ENCODE results near the gene USP17L13.
"Not testable (repeated sequence)": the region's sequence is repeated elsewhere in the genome, so short reads cannot be mapped to it uniquely, and the experiment has no call there.

Gene USP17L13, protein sequence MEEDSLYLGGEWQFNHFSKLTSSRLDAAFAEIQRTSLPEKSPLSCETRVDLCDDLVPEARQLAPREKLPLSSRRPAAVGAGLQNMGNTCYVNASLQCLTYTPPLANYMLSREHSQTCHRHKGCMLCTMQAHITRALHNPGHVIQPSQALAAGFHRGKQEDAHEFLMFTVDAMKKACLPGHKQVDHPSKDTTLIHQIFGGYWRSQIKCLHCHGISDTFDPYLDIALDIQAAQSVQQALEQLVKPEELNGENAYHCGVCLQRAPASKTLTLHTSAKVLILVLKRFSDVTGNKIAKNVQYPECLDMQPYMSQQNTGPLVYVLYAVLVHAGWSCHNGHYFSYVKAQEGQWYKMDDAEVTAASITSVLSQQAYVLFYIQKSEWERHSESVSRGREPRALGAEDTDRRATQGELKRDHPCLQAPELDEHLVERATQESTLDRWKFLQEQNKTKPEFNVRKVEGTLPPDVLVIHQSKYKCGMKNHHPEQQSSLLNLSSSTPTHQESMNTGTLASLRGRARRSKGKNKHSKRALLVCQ

DNA sequence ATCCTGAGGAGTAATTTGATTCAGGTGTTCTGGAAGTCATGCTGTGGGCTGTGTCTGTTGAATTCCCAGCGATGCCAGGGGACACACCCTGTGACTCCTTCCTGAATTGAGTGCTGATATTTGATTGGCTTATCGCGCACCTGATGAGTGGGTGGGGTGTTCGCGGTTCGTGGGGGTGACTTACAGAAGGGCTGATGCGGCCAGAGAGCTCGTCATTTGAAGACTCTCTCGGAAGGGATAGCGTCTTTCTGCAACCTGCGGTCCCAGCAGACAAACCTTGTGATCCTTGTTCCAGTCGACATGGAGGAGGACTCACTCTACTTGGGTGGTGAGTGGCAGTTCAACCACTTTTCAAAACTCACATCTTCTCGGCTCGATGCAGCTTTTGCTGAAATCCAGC, at the start of gene USP17L13:
Gene USP17L13, plus strand, starts transcription at position 301 of the 400 bp plus-strand sequence. Its CDS starts 0 bp downstream, at position 301.
- H3K27ac ChIP-seq (ENCODE audit: low read length); H3K36me3 ChIP-seq (ENCODE audit: insufficient read depth, low read depth, low read length); H3K4me1 ChIP-seq (ENCODE audit: insufficient read depth, low read length); H3K4me3 ChIP-seq (ENCODE audit: low read length); H3K9me3 ChIP-seq (ENCODE audit: insufficient read depth, low read depth, low read length); H3K27me3 ChIP-seq (ENCODE audit: insufficient read depth, low read length); H3K9ac ChIP-seq (ENCODE audit: low read depth, low read length): not testable (repeated sequence)

DNA sequence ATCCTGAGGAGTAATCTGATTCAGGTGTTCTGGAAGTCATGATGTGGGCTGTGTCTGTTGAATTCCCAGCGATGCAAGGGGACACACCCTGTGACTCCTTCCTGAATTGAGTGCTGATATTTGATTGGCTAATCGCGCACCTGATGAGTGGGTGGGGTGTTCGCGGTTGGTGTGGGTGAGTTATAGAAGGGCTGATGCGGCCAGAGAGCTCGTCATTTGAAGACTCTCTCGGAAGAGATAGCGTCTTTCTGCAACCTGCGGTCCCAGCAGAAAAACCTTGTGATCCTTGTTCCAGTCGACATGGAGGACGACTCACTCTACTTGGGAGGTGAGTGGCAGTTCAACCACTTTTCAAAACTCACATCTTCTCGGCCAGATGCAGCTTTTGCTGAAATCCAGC, 14.3 kb upstream of the USP17L13 start, which contains the start of gene USP17L10:
Gene USP17L10, plus strand, starts transcription at position 301 of the 400 bp plus-strand sequence. Its CDS starts 0 bp downstream, at position 301.
- H3K4me1 ChIP-seq (ENCODE audit: insufficient read depth, low read length); H3K4me3 ChIP-seq (ENCODE audit: low read length); H3K36me3 ChIP-seq (ENCODE audit: insufficient read depth, low read depth, low read length); H3K27ac ChIP-seq (ENCODE audit: low read length); H3K9ac ChIP-seq (ENCODE audit: low read depth, low read length); H3K9me3 ChIP-seq (ENCODE audit: insufficient read depth, low read depth, low read length); H3K27me3 ChIP-seq (ENCODE audit: insufficient read depth, low read length): not testable (repeated sequence)

DNA sequence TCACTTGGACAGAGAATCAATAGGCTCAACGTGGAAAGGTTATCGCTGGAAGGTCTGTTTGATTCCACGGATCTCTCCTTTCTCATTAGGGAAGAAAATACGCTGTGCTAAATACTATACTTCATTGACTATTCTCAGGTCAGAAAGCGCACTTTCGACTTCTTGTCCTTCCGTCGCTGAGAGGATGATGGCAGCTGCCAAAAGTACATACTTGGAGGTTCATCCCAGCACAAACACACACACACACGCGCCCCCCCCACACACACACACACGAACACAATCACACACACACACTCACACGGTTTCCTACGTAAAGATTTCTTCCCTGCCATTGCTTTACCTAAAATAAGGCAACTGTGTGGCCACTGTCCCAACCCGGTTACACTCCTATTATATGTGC, 10.0 kb upstream of the USP17L13 start:
- H3K4me3 ChIP-seq (ENCODE audit: low read length); H3K9ac ChIP-seq (ENCODE audit: low read depth, low read length); H3K4me1 ChIP-seq (ENCODE audit: insufficient read depth, low read length); H3K27me3 ChIP-seq (ENCODE audit: insufficient read depth, low read length); H3K36me3 ChIP-seq (ENCODE audit: insufficient read depth, low read depth, low read length); H3K9me3 ChIP-seq (ENCODE audit: insufficient read depth, low read depth, low read length); H3K27ac ChIP-seq (ENCODE audit: low read length): not testable (repeated sequence)

DNA sequence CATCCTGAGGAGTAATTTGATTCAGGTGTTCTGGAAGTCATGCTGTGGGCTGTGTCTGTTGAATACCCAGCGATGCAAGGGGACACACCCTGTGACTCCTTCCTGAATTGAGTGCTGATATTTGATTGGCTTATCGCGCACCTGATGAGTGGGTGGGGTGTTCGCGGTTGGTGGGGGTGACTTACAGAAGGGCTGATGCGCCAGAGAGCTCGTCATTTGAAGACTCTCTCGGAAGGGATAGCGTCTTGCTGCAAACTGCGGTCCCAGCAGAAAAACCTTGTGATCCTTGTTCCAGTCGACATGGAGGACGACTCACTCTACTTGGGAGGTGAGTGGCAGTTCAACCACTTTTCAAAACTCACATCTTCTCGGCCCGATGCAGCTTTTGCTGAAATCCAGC, 9.6 kb upstream of the USP17L13 start, which contains the start of gene USP17L11:
Gene USP17L11, plus strand, starts transcription at position 301 of the 400 bp plus-strand sequence. Its CDS starts 0 bp downstream, at position 301.
- not testable (repeated sequence) for H3K27me3 ChIP-seq (ENCODE audit: insufficient read depth, low read length); H3K36me3 ChIP-seq (ENCODE audit: insufficient read depth, low read depth, low read length); H3K4me1 ChIP-seq (ENCODE audit: insufficient read depth, low read length); H3K4me3 ChIP-seq (ENCODE audit: low read length); H3K27ac ChIP-seq (ENCODE audit: low read length); H3K9me3 ChIP-seq (ENCODE audit: insufficient read depth, low read depth, low read length); H3K9ac ChIP-seq (ENCODE audit: low read depth, low read length)

DNA sequence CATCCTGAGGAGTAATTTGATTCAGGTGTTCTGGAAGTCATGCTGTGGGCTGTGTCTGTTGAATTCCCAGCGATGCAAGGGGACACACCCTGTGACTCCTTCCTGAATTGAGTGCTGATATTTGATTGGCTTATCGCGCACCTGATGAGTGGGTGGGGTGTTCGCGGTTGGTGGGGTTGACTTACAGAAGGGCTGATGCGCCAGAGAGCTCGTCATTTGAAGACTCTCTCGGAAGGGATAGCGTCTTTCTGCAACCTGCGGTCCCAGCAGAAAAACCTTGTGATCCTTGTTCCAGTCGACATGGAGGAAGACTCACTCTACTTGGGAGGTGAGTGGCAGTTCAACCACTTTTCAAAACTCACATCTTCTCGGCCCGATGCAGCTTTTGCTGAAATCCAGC, 4.8 kb upstream of the USP17L13 start, which contains the start of gene USP17L12:
Gene USP17L12, plus strand, starts transcription at position 301 of the 400 bp plus-strand sequence. Its CDS starts 0 bp downstream, at position 301.
- not testable (repeated sequence) for H3K4me3 ChIP-seq (ENCODE audit: low read length); H3K27ac ChIP-seq (ENCODE audit: low read length); H3K4me1 ChIP-seq (ENCODE audit: insufficient read depth, low read length); H3K27me3 ChIP-seq (ENCODE audit: insufficient read depth, low read length); H3K36me3 ChIP-seq (ENCODE audit: insufficient read depth, low read depth, low read length); H3K9ac ChIP-seq (ENCODE audit: low read depth, low read length); H3K9me3 ChIP-seq (ENCODE audit: insufficient read depth, low read depth, low read length)

DNA sequence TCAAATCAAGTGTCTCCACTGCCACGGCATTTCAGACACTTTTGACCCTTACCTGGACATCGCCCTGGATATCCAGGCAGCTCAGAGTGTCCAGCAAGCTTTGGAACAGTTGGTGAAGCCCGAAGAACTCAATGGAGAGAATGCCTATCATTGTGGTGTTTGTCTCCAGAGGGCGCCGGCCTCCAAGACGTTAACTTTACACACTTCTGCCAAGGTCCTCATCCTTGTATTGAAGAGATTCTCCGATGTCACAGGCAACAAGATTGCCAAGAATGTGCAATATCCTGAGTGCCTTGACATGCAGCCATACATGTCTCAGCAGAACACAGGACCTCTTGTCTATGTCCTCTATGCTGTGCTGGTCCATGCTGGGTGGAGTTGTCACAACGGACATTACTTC, 5.6 kb downstream of the USP17L13 start:
- H3K9ac ChIP-seq (ENCODE audit: low read depth, low read length); H3K27ac ChIP-seq (ENCODE audit: low read length); H3K4me1 ChIP-seq (ENCODE audit: insufficient read depth, low read length): not testable (repeated sequence)

DNA sequence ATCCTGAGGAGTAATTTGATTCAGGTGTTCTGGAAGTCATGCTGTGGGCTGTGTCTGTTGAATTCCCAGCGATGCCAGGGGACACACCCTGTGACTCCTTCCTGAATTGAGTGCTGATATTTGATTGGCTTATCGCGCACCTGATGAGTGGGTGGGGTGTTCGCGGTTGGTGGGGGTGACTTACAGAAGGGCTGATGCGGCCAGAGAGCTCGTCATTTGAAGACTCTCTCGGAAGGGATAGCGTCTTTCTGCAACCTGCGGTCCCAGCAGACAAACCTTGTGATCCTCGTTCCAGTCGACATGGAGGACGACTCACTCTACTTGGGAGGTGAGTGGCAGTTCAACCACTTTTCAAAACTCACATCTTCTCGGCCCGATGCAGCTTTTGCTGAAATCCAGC, 9.4 kb downstream of the USP17L13 start, which contains the start of gene USP17L15:
Gene USP17L15, plus strand, starts transcription at position 301 of the 400 bp plus-strand sequence. Its CDS starts 0 bp downstream, at position 301.
- not testable (repeated sequence) for H3K9me3 ChIP-seq (ENCODE audit: insufficient read depth, low read depth, low read length); H3K27me3 ChIP-seq (ENCODE audit: insufficient read depth, low read length); H3K4me3 ChIP-seq (ENCODE audit: low read length); H3K9ac ChIP-seq (ENCODE audit: low read depth, low read length); H3K36me3 ChIP-seq (ENCODE audit: insufficient read depth, low read depth, low read length); H3K27ac ChIP-seq (ENCODE audit: low read length); H3K4me1 ChIP-seq (ENCODE audit: insufficient read depth, low read length)

More for the DNA sequence above, 5.6 kb downstream of the USP17L13 start:
- not testable (repeated sequence) for H3K36me3 ChIP-seq (ENCODE audit: insufficient read depth, low read depth, low read length); H3K4me3 ChIP-seq (ENCODE audit: low read length); H3K27me3 ChIP-seq (ENCODE audit: insufficient read depth, low read length); H3K9me3 ChIP-seq (ENCODE audit: insufficient read depth, low read depth, low read length)

DNA sequence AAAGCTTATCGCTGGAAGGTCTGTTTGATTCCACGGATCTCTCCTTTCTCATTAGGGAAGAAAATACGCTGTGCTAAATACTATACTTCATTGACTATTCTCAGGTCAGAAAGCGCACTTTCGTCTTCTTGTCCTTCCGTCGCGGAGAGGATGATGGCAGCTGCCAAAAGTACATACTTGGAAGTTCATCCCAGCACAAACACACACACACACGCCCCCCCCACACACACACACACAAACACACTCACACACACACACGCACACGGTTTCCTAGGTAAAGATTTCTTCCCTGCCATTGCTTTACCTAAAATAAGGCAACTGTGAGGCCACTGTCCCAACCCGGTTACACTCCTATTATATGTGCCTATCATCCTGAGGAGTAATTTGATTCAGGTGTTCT, 13.8 kb downstream of the USP17L13 start:
- H3K27me3 ChIP-seq (ENCODE audit: insufficient read depth, low read length) = not testable (repeated sequence)

DNA sequence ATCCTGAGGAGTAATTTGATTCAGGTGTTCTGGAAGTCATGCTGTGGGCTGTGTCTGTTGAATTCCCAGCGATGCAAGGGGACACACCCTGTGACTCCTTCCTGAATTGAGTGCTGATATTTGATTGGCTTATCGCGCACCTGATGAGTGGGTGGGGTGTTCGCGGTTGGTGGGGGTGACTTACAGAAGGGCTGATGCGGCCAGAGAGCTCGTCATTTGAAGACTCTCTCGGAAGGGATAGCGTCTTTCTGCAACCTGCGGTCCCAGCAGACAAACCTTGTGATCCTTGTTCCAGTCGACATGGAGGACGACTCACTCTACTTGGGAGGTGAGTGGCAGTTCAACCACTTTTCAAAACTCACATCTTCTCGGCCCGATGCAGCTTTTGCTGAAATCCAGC, 18.9 kb downstream of the USP17L13 start, which contains the start of gene USP17L17:
Gene USP17L17, plus strand, starts transcription at position 301 of the 400 bp plus-strand sequence. Its CDS starts 0 bp downstream, at position 301.
- not testable (repeated sequence) for H3K27ac ChIP-seq (ENCODE audit: low read length); H3K4me1 ChIP-seq (ENCODE audit: insufficient read depth, low read length); H3K27me3 ChIP-seq (ENCODE audit: insufficient read depth, low read length); H3K9me3 ChIP-seq (ENCODE audit: insufficient read depth, low read depth, low read length); H3K36me3 ChIP-seq (ENCODE audit: insufficient read depth, low read depth, low read length); H3K4me3 ChIP-seq (ENCODE audit: low read length); H3K9ac ChIP-seq (ENCODE audit: low read depth, low read length)

More for the DNA sequence above, 13.8 kb downstream of the USP17L13 start:
- not testable (repeated sequence) for H3K4me3 ChIP-seq (ENCODE audit: low read length); H3K9me3 ChIP-seq (ENCODE audit: insufficient read depth, low read depth, low read length); H3K36me3 ChIP-seq (ENCODE audit: insufficient read depth, low read depth, low read length); H3K4me1 ChIP-seq (ENCODE audit: insufficient read depth, low read length); H3K9ac ChIP-seq (ENCODE audit: low read depth, low read length); H3K27ac ChIP-seq (ENCODE audit: low read length)

DNA sequence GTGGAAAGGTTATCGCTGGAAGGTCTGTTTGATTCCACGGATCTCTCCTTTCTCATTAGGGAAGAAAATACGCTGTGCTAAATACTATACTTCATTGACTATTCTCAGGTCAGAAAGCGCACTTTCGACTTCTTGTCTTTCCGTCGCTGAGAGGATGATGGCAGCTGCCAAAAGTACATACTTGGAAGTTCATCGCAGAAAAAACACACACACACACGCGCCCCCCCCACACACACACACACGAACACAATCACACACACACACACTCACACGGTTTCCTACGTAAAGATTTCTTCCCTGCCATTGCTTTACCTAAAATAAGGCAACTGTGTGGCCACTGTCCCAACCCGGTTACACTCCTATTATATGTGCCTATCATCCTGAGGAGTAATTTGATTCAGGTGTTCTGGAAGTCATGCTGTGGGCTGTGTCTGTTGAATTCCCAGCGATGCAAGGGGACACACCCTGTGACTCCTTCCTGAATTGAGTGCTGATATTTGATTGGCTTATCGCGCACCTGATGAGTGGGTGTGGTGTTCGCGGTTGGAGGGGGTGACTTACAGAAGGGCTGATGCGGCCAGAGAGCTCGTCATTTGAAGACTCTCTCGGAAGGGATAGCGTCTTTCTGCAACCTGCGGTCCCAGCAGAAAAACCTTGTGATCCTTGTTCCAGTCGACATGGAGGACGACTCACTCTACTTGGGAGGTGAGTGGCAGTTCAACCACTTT, 23.4 kb downstream of the USP17L13 start, which contains the start of gene USP17L18:
Gene USP17L18, plus strand, starts transcription at position 678 of the 728 bp plus-strand sequence. Its CDS starts 0 bp downstream, at position 678.
- H3K27ac ChIP-seq (ENCODE audit: low read length); H3K36me3 ChIP-seq (ENCODE audit: insufficient read depth, low read depth, low read length); H3K27me3 ChIP-seq (ENCODE audit: insufficient read depth, low read length); H3K4me1 ChIP-seq (ENCODE audit: insufficient read depth, low read length); H3K9me3 ChIP-seq (ENCODE audit: insufficient read depth, low read depth, low read length); H3K4me3 ChIP-seq (ENCODE audit: low read length); H3K9ac ChIP-seq (ENCODE audit: low read depth, low read length): not testable (repeated sequence)

DNA sequence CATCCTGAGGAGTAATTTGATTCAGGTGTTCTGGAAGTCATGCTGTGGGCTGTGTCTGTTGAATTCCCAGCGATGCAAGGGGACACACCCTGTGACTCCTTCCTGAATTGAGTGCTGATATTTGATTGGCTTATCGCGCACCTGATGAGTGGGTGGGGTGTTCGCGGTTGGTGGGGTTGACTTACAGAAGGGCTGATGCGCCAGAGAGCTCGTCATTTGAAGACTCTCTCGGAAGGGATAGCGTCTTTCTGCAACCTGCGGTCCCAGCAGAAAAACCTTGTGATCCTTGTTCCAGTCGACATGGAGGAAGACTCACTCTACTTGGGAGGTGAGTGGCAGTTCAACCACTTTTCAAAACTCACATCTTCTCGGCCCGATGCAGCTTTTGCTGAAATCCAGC, 28.4 kb downstream of the USP17L13 start, which contains the start of gene USP17L19:
Gene USP17L19, plus strand, starts transcription at position 301 of the 400 bp plus-strand sequence. Its CDS starts 0 bp downstream, at position 301.
- H3K36me3 ChIP-seq (ENCODE audit: insufficient read depth, low read depth, low read length); H3K9ac ChIP-seq (ENCODE audit: low read depth, low read length); H3K4me3 ChIP-seq (ENCODE audit: low read length): not testable (repeated sequence)

More for the DNA sequence above, 28.4 kb downstream of the USP17L13 start, which contains the start of gene USP17L19:
- H3K27ac ChIP-seq (ENCODE audit: low read length); H3K9me3 ChIP-seq (ENCODE audit: insufficient read depth, low read depth, low read length); H3K27me3 ChIP-seq (ENCODE audit: insufficient read depth, low read length); H3K4me1 ChIP-seq (ENCODE audit: insufficient read depth, low read length): not testable (repeated sequence)

Data from iPS-20b (cell line).